Measurements from ENCODE around the gene AGO3. TPM values are rescaled to one million over a fixed set of nuclear protein-coding genes. Genes with fewer than 3 reads are reported as not detected.

Gene AGO3
- total RNA-seq, 2 donors from 2014 or later: 27.6 to 45.5 TPM

GRCh38 chr1:36088577-36089392 is 157.9 kb downstream of the AGO3 start, which contains the start of gene ADPRS:
TSS of gene ADPRS (plus strand) at chr1:36088892. CDS start at chr1:36088905, 13 bp downstream.
- DNase-seq (ENCODE audit: low spot score): peak; percentile 97
- intact Hi-C loops (cut with DNase I): no loop called here

DNA sequence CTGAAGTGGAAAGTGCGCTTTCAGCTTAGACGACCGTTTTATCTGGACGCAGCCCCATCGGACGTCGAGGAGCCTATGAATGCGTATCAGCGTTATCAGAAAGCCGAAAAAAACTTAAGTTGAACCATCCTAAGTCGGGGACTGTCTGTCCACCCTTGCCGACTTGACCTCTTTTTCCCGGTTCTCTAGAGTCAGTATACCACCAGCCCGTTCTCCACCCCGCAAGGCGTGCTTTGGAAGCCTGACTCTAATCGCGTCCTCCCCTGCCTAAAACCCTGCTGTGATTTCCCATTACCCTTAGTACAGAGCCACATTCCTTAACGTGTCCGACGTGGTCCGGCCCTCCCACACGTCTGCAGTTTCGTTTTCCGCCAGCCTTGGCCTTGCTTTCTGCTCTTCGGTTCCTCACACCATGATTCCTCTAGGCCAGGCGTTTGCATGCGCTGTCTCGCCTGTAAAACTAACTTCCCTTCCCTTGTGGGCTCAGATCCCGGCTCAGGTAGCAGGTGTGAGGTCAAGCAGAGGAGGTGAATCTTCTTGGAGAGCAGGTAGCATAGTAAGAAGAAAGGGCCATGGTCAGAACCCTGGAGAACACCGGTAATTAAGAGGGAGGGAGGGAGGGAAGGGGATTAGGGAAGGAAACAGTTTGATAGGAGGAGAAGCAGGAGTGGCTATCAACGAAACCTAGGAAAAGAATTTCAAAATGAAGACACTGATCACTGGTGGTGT is 158.7 kb downstream of the AGO3 start:
- DNase-seq (ENCODE audit: low spot score): peak; percentile 81
- intact Hi-C loops (cut with DNase I): loop anchor here (10.0 kb wide), 4 partner anchors 55 to 1965 kb away; partner anchors contain the start of gene TRAPPC3 (in 1 of the 2)

- intact Hi-C loops (cut with DNase I): loop anchor here (10.0 kb wide), 4 partner anchors 54 to 1966 kb away; partner anchors contain the start of gene TRAPPC3 (in 1 of the 2)
- DNase-seq (ENCODE audit: low spot score): peak; percentile 68
Measured at GRCh38 chr1:36091141-36091540, 160.2 kb downstream of the AGO3 start.

- intact Hi-C loops (cut with DNase I): loop anchor here (10.0 kb wide), 4 partner anchors 53 to 1967 kb away; partner anchors contain the start of gene TRAPPC3 (in 1 of the 2)
- peak; percentile 72 for DNase-seq (ENCODE audit: low spot score)
Measured at GRCh38 chr1:36091698-36092097, 160.8 kb downstream of the AGO3 start.

GRCh38 chr1:36092166-36092797 is 161.4 kb downstream of the AGO3 start:
- intact Hi-C loops (cut with DNase I): loop anchor here (10.0 kb wide), 4 partner anchors 53 to 1967 kb away; partner anchors contain the start of gene TRAPPC3 (in 1 of the 2)
- peak; percentile 62 for DNase-seq (ENCODE audit: low spot score)

DNA sequence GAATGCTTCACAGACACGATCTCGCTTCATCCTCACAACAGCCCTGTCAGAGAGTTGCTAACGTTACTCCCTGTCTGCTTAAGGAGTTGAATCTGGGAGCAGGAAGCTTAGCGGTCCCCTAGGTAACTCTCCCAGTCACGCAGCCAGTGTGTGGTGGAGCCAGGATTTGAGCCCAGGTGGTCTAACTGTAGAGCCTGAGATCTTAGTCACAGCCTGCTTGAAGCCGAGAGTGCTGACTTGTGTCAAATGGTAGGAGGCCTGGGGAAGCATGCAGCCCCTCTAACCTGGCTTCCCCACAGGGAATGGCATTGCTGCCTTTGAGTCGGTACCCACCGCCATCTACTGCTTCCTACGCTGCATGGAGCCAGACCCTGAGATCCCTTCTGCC is 161.9 kb downstream of the AGO3 start:
- intact Hi-C loops (cut with DNase I): loop anchor here (10.0 kb wide), 4 partner anchors 52 to 1968 kb away; partner anchors contain the start of gene TRAPPC3 (in 1 of the 2)
- DNase-seq (ENCODE audit: low spot score): peak; percentile 37

GRCh38 chr1:36093226-36093625 is 162.3 kb downstream of the AGO3 start:
- peak; percentile 72 for DNase-seq (ENCODE audit: low spot score)
- intact Hi-C loops (cut with DNase I): loop anchor here (10.0 kb wide), 4 partner anchors 52 to 1968 kb away; partner anchors contain the start of gene TRAPPC3 (in 1 of the 2)

DNA sequence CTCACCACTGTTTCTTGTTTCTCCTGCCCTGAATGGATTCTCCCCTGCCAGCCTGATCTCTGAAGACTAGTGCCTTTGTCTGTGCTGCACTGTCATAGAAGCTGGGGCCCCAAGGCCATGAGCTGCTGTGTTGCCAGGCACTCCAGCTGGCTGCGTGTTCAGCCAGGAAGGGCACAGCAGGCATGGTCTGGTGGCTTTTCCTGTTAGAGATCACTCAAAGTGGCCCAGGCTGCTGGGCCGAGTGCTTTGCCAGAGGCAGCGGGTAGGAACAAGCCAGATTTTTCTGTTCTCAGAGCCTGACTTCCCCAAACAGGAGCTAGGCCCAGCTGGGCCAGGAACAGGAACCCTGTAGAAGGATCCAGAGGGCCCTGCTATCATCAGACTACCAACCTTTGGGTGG is 163.0 kb downstream of the AGO3 start:
- intact Hi-C loops (cut with DNase I): loop anchor here (10.0 kb wide), 4 partner anchors 51 to 1969 kb away; partner anchors contain the start of gene TRAPPC3 (in 1 of the 2)
- DNase-seq (ENCODE audit: low spot score): peak; percentile 80

DNA sequence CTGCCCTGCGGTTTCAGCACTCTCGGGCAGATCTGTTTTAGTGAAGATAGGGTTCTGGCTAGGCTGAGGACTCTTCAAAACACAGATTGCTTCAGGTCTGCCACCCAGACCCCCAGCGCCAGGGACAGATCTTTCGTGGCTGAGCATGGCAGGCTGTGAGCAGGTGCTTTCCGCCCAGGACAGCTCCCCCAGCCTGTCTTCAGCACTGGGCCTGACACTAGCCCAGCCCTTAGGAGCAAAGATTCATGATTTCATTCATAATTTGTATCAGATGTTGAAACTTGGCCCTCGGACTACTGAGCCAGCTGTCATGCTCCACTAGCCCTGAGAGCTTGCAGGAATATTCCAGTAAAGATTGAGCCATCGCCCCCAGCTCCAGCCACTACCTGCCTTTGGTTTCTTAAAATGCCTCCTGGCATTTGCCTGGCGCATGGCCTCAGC is 163.7 kb downstream of the AGO3 start:
- peak; percentile 71 for DNase-seq (ENCODE audit: low spot score)
- intact Hi-C loops (cut with DNase I): loop anchor here (5.0 to 10.0 kb wide), 6 partner anchors 50 to 1970 kb away; partner anchors contain the start of gene TRAPPC3 (in 1 of the 2)

DNA sequence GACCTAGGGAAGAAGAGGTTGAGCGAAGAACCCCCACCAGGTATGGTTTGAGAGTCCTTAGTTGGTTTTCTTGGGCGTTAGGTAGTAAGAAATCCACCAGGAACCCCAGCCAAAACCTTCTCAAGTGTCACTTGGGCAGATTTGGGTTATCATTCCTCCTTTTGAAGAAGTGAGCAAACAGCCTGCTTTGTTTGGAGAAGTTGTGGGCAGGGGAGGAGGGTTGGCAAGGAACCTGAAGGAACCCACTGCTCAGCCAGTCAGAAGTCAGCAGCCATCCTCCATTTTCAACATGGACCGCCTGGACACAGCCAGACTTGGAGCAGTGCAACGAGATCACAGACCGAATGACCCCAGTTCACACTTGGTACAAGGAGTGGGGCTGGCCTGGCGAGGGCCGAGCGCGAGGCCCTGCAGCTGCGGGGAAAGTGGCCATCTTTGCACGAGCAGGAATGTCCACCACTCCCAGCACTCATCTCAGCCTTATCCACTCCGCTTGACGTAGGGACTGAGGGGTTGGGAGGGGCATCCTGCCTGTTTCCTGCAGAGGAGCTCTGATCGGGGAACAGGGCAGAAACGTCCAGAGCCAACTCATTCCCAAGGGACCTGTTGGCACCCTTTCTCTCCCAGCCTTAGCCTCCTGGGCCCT is 165.0 kb downstream of the AGO3 start:
- DNase-seq (ENCODE audit: low spot score): no peak
- intact Hi-C loops (cut with DNase I): loop anchor here (5.0 to 10.0 kb wide), 6 partner anchors 49 to 1971 kb away; partner anchors contain the start of gene TRAPPC3 (in 1 of the 2)

- no peak for DNase-seq (ENCODE audit: low spot score)
- intact Hi-C loops (cut with DNase I): loop anchor here (5.0 to 10.0 kb wide), 6 partner anchors 48 to 1972 kb away; partner anchors contain the start of gene TRAPPC3 (in 1 of the 2)
Measured at GRCh38 chr1:36096500-36097432, 165.9 kb downstream of the AGO3 start.

DNA sequence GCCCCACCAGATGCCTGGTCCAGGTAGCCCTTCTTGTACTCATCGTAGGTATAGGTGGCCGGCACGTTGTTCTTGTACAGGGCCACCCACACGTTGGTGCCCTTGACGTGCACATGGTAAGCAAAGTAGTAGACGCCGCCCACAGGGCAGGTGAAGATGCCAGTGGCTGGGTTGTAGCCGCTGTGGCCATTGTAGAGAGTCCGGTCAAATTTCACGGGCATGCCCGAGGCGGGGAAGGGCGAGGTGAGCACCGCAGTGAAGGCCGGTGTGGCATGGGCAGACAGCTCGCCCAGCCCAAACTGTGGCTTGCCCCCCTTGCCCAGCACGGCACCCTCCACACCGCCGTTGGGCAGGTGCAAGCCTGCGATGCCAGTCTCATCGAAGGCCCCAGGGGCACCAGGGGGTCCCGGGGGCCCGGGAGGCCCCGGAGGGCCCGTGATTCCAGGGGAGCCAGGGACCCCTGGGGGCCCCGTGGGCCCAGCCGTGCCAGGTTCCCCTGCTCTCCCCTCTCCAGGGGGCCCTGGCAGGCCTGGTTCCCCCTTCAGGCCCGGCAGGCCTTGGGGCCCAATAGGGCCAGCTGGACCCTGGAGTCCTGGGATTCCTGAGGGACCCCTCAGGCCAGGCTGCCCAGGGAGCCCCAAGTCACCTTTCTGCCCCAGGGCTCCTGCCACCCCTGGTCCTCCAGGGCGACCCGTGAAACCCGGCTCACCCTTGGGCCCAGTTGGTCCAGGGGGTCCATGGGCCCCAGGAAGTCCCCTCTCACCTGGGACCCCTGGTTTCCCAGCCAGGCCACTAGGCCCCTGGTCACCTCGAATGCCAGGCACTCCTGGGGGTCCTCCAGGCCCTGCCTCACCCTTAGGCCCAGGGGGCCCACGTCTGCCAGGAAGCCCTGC is 167.0 kb downstream of the AGO3 start:
- DNase-seq (ENCODE audit: low spot score): no peak
- intact Hi-C loops (cut with DNase I): loop anchor here (5.0 to 10.0 kb wide), 6 partner anchors 47 to 1973 kb away; partner anchors contain the start of gene TRAPPC3 (in 1 of the 2)

- no peak for DNase-seq (ENCODE audit: low spot score)
- intact Hi-C loops (cut with DNase I): loop anchor here (5.0 to 10.0 kb wide), 6 partner anchors 46 to 1974 kb away; partner anchors contain the start of gene TRAPPC3 (in 1 of the 2)
Measured at GRCh38 chr1:36098650-36099365, 167.9 kb downstream of the AGO3 start.

DNA sequence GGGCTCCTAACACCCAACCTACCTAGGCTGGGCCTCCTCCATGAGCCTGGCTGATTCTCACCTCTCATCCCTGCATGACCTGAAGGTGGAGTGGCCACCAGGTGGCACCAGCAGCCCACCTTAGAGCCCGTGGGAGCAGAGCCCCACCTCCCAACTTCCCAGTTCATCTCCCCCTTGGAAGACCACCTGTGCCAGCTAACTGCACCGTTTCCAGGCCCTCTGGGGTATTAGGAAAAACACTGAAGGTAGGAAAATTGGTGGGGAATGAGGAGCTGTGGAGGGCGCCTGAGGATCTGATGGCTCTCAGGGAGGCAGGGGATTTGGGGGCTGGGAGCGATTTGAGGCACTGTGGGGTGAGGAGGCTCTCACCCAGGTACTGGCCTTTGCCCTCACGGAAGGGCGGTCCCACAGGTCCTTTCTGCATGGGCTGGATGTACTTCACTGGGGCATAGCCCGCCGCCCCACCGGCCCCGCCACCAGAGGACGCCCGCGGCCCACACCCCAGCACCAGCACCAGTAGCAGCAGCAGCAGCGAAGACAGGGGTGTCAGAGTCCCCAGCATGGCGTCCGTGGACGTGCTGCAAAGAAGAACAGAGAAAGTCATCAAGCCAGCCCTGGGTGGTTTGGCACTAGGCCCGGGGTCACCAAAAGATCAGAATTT is 168.9 kb downstream of the AGO3 start:
- intact Hi-C loops (cut with DNase I): loop anchor here (2.0 to 10.0 kb wide), 9 partner anchors 35 to 1975 kb away; partner anchors contain the start of gene TRAPPC3 (in 1 of the 2)
- peak; percentile 92 for DNase-seq (ENCODE audit: low spot score)

- intact Hi-C loops (cut with DNase I): loop anchor here (2.0 kb wide), 3 partner anchors 34 to 186 kb away; no protein-coding TSS in a partner anchor
- DNase-seq (ENCODE audit: low spot score): no peak
Measured at GRCh38 chr1:36100376-36100775, 169.5 kb downstream of the AGO3 start.
